SJSA1 (cell line): ENCODE results near the gene PRDM4. TPM values are rescaled to one million over a fixed set of nuclear protein-coding genes. Genes with fewer than 3 reads are reported as not detected.
"Not testable (repeated sequence)": the region's sequence is repeated elsewhere in the genome, so short reads cannot be mapped to it uniquely, and the experiment has no call there.

ENCODE experiments used
- DNase-seq, 2 experiments: peaks; one replicate each; pipeline ENCODE4 v3.0.0-alpha.2; 2015 to 2020; ENCODE audit warnings: low spot score in 2 of 2, low read depth in 1 of 2
- H3K27ac ChIP-seq: fragments of 250-450 bp; sonication (Bioruptor Pico); 2 replicates; pipeline ENCODE4 v1.5.1; 2020; ENCODE audit warnings: mild to moderate bottlenecking, moderate library complexity
- H3K27me3 ChIP-seq: fragments of 250-450 bp; sonication (Bioruptor Pico); replicated peaks from 2 replicates; pipeline ENCODE4 v1.5.1; 2020; ENCODE audit warnings: mild to moderate bottlenecking, moderate library complexity
- H3K36me3 ChIP-seq: fragments of 250-450 bp; sonication (Bioruptor Pico); 2 replicates; pipeline ENCODE4 v1.5.1; 2020; ENCODE audit warnings: mild to moderate bottlenecking
- H3K4me1 ChIP-seq: fragments of 250-450 bp; sonication (Bioruptor Pico); replicated peaks from 2 replicates; pipeline ENCODE4 v1.6.1; 2021; ENCODE audit warnings: mild to moderate bottlenecking
- H3K4me3 ChIP-seq: fragments of 250-450 bp; sonication (Bioruptor Pico); 2 replicates; pipeline ENCODE4 v1.5.1; 2020; ENCODE audit warnings: mild to moderate bottlenecking
- H3K9me3 ChIP-seq: fragments of 250-450 bp; sonication (Bioruptor Pico); replicated peaks from 2 replicates; pipeline ENCODE4 v1.5.1; 2020; ENCODE audit warnings: mild to moderate bottlenecking
- total RNA-seq: library from RNA; depleted of rRNA; stranded (reverse); fragments of >200 nt; shearing (Covaris generic); gene quantifications from 2 replicates; pipeline ENCODE4 v1.2.3, GENCODE V29; 2014

PRDM4 gene
- total RNA-seq, 1 experiment from 2014 or later, result 21.5 TPM

GRCh38 chr12:107749083-107749482 is 11.9 kb downstream of the PRDM4 start:
- Histone ChIP-seq H3K4me3 (no peak overlapping the region), H3K36me3 (peaks cover 86% of the 10 kb centered on the region), H3K27me3 (no peaks in the 10 kb centered on the region), H3K9me3 (no peaks in the 10 kb centered on the region; the same call in 1 of the 2 replicates), H3K27ac (peak overlapping the region; percentile 68), H3K4me1 (peaks cover 26% of the 10 kb centered on the region)
- DNase-seq, result no peak

- Histone ChIP-seq H3K27ac (peak overlapping the region; percentile 68), H3K36me3 (peaks cover 86% of the 10 kb centered on the region)
These were observed 12.5 kb downstream of the PRDM4 start for GRCh38 chr12:107748472-107748871.

GRCh38 chr12:107736914-107737313 is 24.0 kb downstream of the PRDM4 start:
- H3K27ac ChIP-seq, result no peak overlapping the region
- H3K9me3 ChIP-seq, result no peaks in the 10 kb centered on the region
- H3K27me3 ChIP-seq, result no peaks in the 10 kb centered on the region
- H3K4me3 ChIP-seq, result no peak overlapping the region
- peaks cover 89% of the 10 kb centered on the region for H3K36me3 ChIP-seq
- no peak for DNase-seq
- no peaks in the 10 kb centered on the region for H3K4me1 ChIP-seq

More at GRCh38 chr12:107748472-107748871, 12.5 kb downstream of the PRDM4 start:
- no peak overlapping the region for H3K4me3 ChIP-seq
- peak in 1 of 2 experiments; percentile 39 for DNase-seq
- peaks cover 26% of the 10 kb centered on the region for H3K4me1 ChIP-seq
- H3K27me3 ChIP-seq, result no peaks in the 10 kb centered on the region
- H3K9me3 ChIP-seq, result no peaks in the 10 kb centered on the region; the same call in 1 of the 2 replicates

GRCh38 chr12:107735763-107736162 is 25.2 kb downstream of the PRDM4 start:
- no peaks in the 10 kb centered on the region for H3K27me3 ChIP-seq
- DNase-seq, result no peak
- H3K27ac ChIP-seq, result no peak overlapping the region
- peaks cover 77% of the 10 kb centered on the region for H3K36me3 ChIP-seq
- H3K9me3 ChIP-seq, result no peaks in the 10 kb centered on the region
- no peaks in the 10 kb centered on the region for H3K4me1 ChIP-seq
- no peak overlapping the region for H3K4me3 ChIP-seq

GRCh38 chr12:107734139-107734538 is 26.8 kb downstream of the PRDM4 start:
- Histone ChIP-seq H3K9me3 (no peaks in the 10 kb centered on the region), H3K36me3 (peaks cover 61% of the 10 kb centered on the region), H3K4me1 (no peaks in the 10 kb centered on the region), H3K4me3 (no peak overlapping the region), H3K27me3 (no peaks in the 10 kb centered on the region), H3K27ac (no peak overlapping the region)
- DNase-seq, result no peak

GRCh38 chr12:107732365-107732764 is 28.6 kb downstream of the PRDM4 start:
- no peaks in the 10 kb centered on the region for H3K4me1 ChIP-seq
- H3K4me3 ChIP-seq, result no peak overlapping the region
- no peak overlapping the region for H3K27ac ChIP-seq
- peaks cover 43% of the 10 kb centered on the region for H3K36me3 ChIP-seq
- no peaks in the 10 kb centered on the region for H3K27me3 ChIP-seq
- H3K9me3 ChIP-seq, result no peaks in the 10 kb centered on the region
- DNase-seq, result no peak

- no peaks in the 10 kb centered on the region for H3K27me3 ChIP-seq
- DNase-seq, result no peak
These were observed 29.6 kb downstream of the PRDM4 start for GRCh38 chr12:107731366-107731765.

GRCh38 chr12:107730618-107731341 is 30.2 kb downstream of the PRDM4 start:
- Histone ChIP-seq H3K4me3 (no peak overlapping the region), H3K27ac (no peak overlapping the region), H3K4me1 (no peaks in the 10 kb centered on the region), H3K9me3 (no peaks in the 10 kb centered on the region), H3K36me3 (peaks cover 28% of the 10 kb centered on the region), H3K27me3 (no peaks in the 10 kb centered on the region)
- DNase-seq, result no peak

More at GRCh38 chr12:107731366-107731765, 29.6 kb downstream of the PRDM4 start:
- H3K36me3 ChIP-seq, result peaks cover 33% of the 10 kb centered on the region
- no peak overlapping the region for H3K27ac ChIP-seq
- no peak overlapping the region for H3K4me3 ChIP-seq
- H3K9me3 ChIP-seq, result no peaks in the 10 kb centered on the region
- H3K4me1 ChIP-seq, result no peaks in the 10 kb centered on the region

GRCh38 chr12:107727742-107728141 is 33.2 kb downstream of the PRDM4 start:
- H3K9me3 ChIP-seq, H3K4me3 ChIP-seq, H3K36me3 ChIP-seq, DNase-seq, H3K4me1 ChIP-seq, H3K27ac ChIP-seq, H3K27me3 ChIP-seq: not testable (repeated sequence)

- H3K4me1 ChIP-seq, H3K27me3 ChIP-seq, H3K27ac ChIP-seq, H3K4me3 ChIP-seq, H3K36me3 ChIP-seq, DNase-seq, H3K9me3 ChIP-seq: not testable (repeated sequence)
These were observed 33.6 kb downstream of the PRDM4 start for GRCh38 chr12:107727327-107727726.

- H3K9me3 ChIP-seq, result no peaks in the 10 kb centered on the region
- H3K27ac ChIP-seq, result no peak overlapping the region
- H3K4me3 ChIP-seq, result no peak overlapping the region
- DNase-seq, result no peak
- no peaks in the 10 kb centered on the region for H3K27me3 ChIP-seq
- peaks cover 14% of the 10 kb centered on the region for H3K36me3 ChIP-seq
- no peaks in the 10 kb centered on the region for H3K4me1 ChIP-seq
These were observed 42.3 kb downstream of the PRDM4 start for GRCh38 chr12:107718606-107719005.

- H3K27ac ChIP-seq, result no peak overlapping the region
- DNase-seq, result no peak
- H3K9me3 ChIP-seq, result no peaks in the 10 kb centered on the region
- peaks cover 42% of the 10 kb centered on the region for H3K36me3 ChIP-seq
- no peaks in the 10 kb centered on the region for H3K4me1 ChIP-seq
- H3K27me3 ChIP-seq, result no peaks in the 10 kb centered on the region
- H3K4me3 ChIP-seq, result no peak overlapping the region
These were observed 45.2 kb downstream of the PRDM4 start for GRCh38 chr12:107715780-107716179.

GRCh38 chr12:107705522-107705921 is 55.4 kb downstream of the PRDM4 start:
- H3K4me3 ChIP-seq, H3K27me3 ChIP-seq: not testable (repeated sequence)
- peaks cover 85% of the 10 kb centered on the region for H3K36me3 ChIP-seq

GRCh38 chr12:107704041-107704440 is 56.9 kb downstream of the PRDM4 start:
- peaks cover 85% of the 10 kb centered on the region for H3K36me3 ChIP-seq
- H3K27me3 ChIP-seq, result no peaks in the 10 kb centered on the region
- H3K9me3 ChIP-seq, result no peaks in the 10 kb centered on the region
- H3K27ac ChIP-seq, result no peak overlapping the region
- no peak overlapping the region for H3K4me3 ChIP-seq
- DNase-seq, result no peak
- no peaks in the 10 kb centered on the region for H3K4me1 ChIP-seq

More at GRCh38 chr12:107705522-107705921, 55.4 kb downstream of the PRDM4 start:
- H3K27ac ChIP-seq, DNase-seq, H3K9me3 ChIP-seq, H3K4me1 ChIP-seq: not testable (repeated sequence)

GRCh38 chr12:107702106-107702505 is 58.8 kb downstream of the PRDM4 start:
- Histone ChIP-seq H3K4me3 (no peak overlapping the region), H3K27me3 (no peaks in the 10 kb centered on the region), H3K4me1 (no peaks in the 10 kb centered on the region), H3K9me3 (no peaks in the 10 kb centered on the region), H3K36me3 (peaks cover 90% of the 10 kb centered on the region), H3K27ac (no peak overlapping the region)
- no peak for DNase-seq
